C4-2B (cell line): ENCODE results near the gene FRMD1.

Experiments used
- H3K27ac ChIP-seq: fragments of 450-650 bp; 2 replicates; pipeline ENCODE4 v1.5.1; 2017
- ZFX ChIP-seq: fragments of 450-650 bp; IDR thresholded peaks from 2 replicates; pipeline ENCODE4 v1.6.1; 2017
- TF ChIP-seq, protein P1 (sequence below): fragments of 450-650 bp; conservative IDR thresholded peaks from 2 replicates; pipeline ENCODE4 v1.5.1; 2017; ENCODE audit warnings: mild to moderate bottlenecking

Gene FRMD1

DNA sequence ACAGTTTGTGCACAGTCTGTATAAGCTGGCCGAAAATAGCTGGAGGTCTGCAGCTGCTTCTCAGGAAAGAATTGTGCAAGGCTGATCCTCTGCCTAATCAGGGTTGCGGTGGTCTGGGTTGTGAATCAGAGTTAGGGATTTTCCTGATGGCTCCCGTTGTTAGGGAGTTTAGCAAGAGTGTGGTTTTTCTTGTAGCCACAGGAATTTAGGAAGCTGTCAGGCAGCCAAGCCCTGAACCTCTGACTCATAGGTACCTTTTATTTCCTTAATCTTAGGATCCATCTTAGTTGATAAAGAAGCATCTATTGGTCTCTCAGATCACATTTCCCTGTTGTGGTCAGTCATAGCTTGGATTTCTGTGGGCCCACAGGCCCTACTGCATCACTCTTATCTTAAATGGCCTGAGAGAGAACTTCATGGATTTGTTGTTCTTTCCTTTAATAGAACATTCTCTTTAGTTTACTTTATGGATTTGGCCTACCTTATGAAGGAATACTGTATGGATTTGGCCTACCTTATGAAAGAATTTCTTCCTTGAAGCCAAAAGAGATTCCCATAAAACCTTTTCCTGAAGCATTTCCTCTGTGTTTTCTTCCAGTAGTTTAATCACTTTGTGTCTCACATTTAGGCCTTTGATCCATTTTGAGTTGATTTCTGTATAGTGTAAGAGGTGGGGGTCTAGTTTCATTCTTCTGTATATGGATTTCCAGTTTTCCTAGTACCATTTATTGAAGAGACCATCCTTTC is 71.2 kb downstream of the FRMD1 start:
- no peak for TF ChIP-seq ZFX
- TF ChIP-seq, protein P1, sequence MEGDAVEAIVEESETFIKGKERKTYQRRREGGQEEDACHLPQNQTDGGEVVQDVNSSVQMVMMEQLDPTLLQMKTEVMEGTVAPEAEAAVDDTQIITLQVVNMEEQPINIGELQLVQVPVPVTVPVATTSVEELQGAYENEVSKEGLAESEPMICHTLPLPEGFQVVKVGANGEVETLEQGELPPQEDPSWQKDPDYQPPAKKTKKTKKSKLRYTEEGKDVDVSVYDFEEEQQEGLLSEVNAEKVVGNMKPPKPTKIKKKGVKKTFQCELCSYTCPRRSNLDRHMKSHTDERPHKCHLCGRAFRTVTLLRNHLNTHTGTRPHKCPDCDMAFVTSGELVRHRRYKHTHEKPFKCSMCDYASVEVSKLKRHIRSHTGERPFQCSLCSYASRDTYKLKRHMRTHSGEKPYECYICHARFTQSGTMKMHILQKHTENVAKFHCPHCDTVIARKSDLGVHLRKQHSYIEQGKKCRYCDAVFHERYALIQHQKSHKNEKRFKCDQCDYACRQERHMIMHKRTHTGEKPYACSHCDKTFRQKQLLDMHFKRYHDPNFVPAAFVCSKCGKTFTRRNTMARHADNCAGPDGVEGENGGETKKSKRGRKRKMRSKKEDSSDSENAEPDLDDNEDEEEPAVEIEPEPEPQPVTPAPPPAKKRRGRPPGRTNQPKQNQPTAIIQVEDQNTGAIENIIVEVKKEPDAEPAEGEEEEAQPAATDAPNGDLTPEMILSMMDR, result no peak
- H3K27ac ChIP-seq, result peak overlapping the region; percentile 62; the same call in 1 of the 2 replicates

DNA sequence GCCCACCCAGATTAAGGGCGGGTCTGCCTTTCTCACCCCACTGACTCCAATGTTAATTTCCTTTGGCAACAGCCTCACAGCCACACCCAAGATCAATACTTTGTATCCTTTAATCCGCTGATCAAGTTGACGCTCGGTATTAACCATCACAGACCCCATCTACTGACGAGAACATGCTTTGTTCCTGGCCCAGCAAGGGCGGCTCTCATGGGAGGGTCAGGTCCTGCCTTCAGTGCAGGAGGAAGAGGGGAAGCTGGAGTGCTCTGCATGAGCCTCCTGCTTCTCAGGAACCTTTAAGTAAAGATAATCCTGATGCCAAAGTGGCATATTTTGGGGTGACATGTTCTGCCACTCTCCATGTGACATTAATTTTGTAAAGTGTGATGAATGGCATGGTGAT is 73.2 kb downstream of the FRMD1 start:
- H3K27ac ChIP-seq, result no peak overlapping the region
- no peak for TF ChIP-seq ZFX
- TF ChIP-seq, protein P1, result no peak

DNA sequence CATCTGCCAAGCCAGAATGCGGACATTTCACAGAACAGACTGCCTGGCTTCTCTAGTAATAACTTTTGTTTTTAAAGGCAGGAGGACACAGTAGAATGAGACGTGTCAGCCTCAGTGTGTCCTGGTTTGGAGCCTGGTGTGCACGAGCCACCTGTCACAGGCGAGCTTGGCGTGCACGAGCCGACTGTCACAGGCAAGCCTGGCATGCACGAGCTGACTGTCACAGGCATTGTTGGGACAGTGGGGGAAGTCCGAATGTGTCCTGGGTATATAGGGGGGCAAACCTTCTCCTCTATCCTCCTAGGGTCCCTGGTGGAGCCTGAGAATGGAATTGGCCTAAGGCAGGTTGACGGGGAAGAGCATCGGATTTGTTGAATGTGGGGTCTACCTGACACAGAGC is 74.1 kb downstream of the FRMD1 start:
- no peak for TF ChIP-seq ZFX
- TF ChIP-seq, protein P1, result no peak

DNA sequence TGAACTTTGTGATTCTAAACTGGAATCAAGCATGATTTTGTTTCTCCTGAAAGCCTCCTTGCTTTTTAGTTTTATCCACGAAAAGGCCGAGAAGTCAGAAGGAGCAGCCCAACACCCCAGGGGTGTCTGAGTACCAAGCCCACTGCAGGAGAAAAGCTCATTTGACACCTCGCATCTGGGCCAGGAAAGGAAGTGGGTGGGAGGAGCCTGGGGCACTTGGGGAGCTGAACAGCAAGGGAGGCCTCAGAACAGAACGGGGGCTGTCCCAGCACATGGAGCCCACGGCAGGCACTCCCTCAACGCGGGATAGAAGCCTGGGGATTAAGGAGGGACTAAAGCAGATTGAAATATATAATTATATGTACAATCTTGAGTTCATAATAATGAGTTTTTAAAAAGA is 75.0 kb downstream of the FRMD1 start:
- no peak for TF ChIP-seq ZFX
- TF ChIP-seq, protein P1, result no peak
- no peak overlapping the region for H3K27ac ChIP-seq

More for the DNA sequence above, 74.1 kb downstream of the FRMD1 start:
- H3K27ac ChIP-seq, result no peak overlapping the region
